Measurements from ENCODE around the gene NAA16.

NAA16 gene

GRCh38 chr13:41405367-41405766 lies 94.3 kb downstream of the NAA16 start:
- Histone ChIP-seq H3K4me1 (no peaks in the 10 kb centered on the region), H3K9me3 (no peaks in the 10 kb centered on the region), H3K4me3 (no peak overlapping the region), H3K36me3 (no peaks in the 10 kb centered on the region), H3K27me3 (no peaks in the 10 kb centered on the region), H3K27ac (no peak overlapping the region)
- DNase-seq = no peak
- TF ChIP-seq CTCF (IDR thresholded peaks at IDR 0.05) = no peak
- intact Hi-C loops (cut with DNase I; ENCODE audit: low total_unique reads) = no loop called here

- no peaks in the 10 kb centered on the region for H3K36me3 ChIP-seq
- H3K27ac ChIP-seq = no peak overlapping the region
- no peak overlapping the region for H3K4me3 ChIP-seq
- H3K4me1 ChIP-seq = no peaks in the 10 kb centered on the region
- intact Hi-C loops (cut with DNase I; ENCODE audit: low total_unique reads) = no loop called here
- no peak for TF ChIP-seq CTCF (IDR thresholded peaks at IDR 0.05)
- H3K9me3 ChIP-seq = no peaks in the 10 kb centered on the region
- DNase-seq = no peak
- H3K27me3 ChIP-seq = no peaks in the 10 kb centered on the region
Observed at GRCh38 chr13:41407380-41407779, 96.3 kb downstream of the NAA16 start.

- Histone ChIP-seq H3K36me3 (no peaks in the 10 kb centered on the region), H3K27me3 (no peaks in the 10 kb centered on the region), H3K9me3 (no peaks in the 10 kb centered on the region), H3K4me1 (no peaks in the 10 kb centered on the region), H3K27ac (no peak overlapping the region), H3K4me3 (no peak overlapping the region)
- no peak for DNase-seq
- TF ChIP-seq CTCF (IDR thresholded peaks at IDR 0.05) = no peak
- intact Hi-C loops (cut with DNase I; ENCODE audit: low total_unique reads) = no loop called here
Observed at GRCh38 chr13:41408121-41408520, 97.1 kb downstream of the NAA16 start.

- no peak for DNase-seq
- H3K36me3 ChIP-seq = no peaks in the 10 kb centered on the region
- H3K27ac ChIP-seq = no peak overlapping the region
- H3K4me1 ChIP-seq = no peaks in the 10 kb centered on the region
- no peak for TF ChIP-seq CTCF (IDR thresholded peaks at IDR 0.05)
- no peaks in the 10 kb centered on the region for H3K27me3 ChIP-seq
- H3K4me3 ChIP-seq = no peak overlapping the region
- intact Hi-C loops (cut with DNase I; ENCODE audit: low total_unique reads) = no loop called here
- no peaks in the 10 kb centered on the region for H3K9me3 ChIP-seq
Observed at GRCh38 chr13:41408746-41409145, 97.7 kb downstream of the NAA16 start.

GRCh38 chr13:41409611-41410010 lies 98.5 kb downstream of the NAA16 start:
- Histone ChIP-seq H3K27ac (no peak overlapping the region), H3K4me3 (no peak overlapping the region), H3K4me1 (no peaks in the 10 kb centered on the region), H3K9me3 (no peaks in the 10 kb centered on the region), H3K36me3 (no peaks in the 10 kb centered on the region), H3K27me3 (no peaks in the 10 kb centered on the region)
- intact Hi-C loops (cut with DNase I; ENCODE audit: low total_unique reads) = no loop called here
- no peak for TF ChIP-seq CTCF (IDR thresholded peaks at IDR 0.05)
- no peak for DNase-seq

- intact Hi-C loops (cut with DNase I; ENCODE audit: low total_unique reads) = no loop called here
- no peak overlapping the region for H3K27ac ChIP-seq
- no peak for DNase-seq
Observed at GRCh38 chr13:41411060-41411459, 100.0 kb downstream of the NAA16 start.

More at GRCh38 chr13:41411060-41411459, 100.0 kb downstream of the NAA16 start:
- no peaks in the 10 kb centered on the region for H3K4me1 ChIP-seq
- no peak for TF ChIP-seq CTCF (IDR thresholded peaks at IDR 0.05)
- H3K36me3 ChIP-seq = no peaks in the 10 kb centered on the region
- no peak overlapping the region for H3K4me3 ChIP-seq
- H3K9me3 ChIP-seq = no peaks in the 10 kb centered on the region
- H3K27me3 ChIP-seq = no peaks in the 10 kb centered on the region

Measured in tibial artery (tissue), 4 donors.